GM10266 (cell line): Measurements from ENCODE around the gene OGFOD1.

Experiments
- DNase-seq: peaks from one replicate; pipeline ENCODE4 v3.0.0; 2012; ENCODE audit errors: extremely low spot score
- CTCF ChIP-seq: IDR thresholded peaks from 2 replicates; pipeline ENCODE4 v1.5.1; 2012; ENCODE audit warnings: mild to moderate bottlenecking, low read depth; ENCODE audit not compliant: control insufficient read depth, insufficient read depth; ENCODE audit errors: missing control alignments

The OGFOD1 gene

GRCh38 chr16:56525236-56525635 is 73.9 kb downstream of the OGFOD1 start:
- DNase-seq: no peak
- TF ChIP-seq CTCF: no peak
